ENCODE measurements around the gene WDR88. TPM values are rescaled to one million over a fixed set of nuclear protein-coding genes. Genes with fewer than 3 reads are reported as not detected.

The WDR88 gene
- total and polyA plus RNA-seq, 2 donors (not counting 1 experiment from before 2014, with no cell fraction given), result 0.47 TPM; not detected in 1

- DNase-seq (no peak), ATAC-seq (ENCODE audit: low read depth) (no peak)
- Mint-ChIP-seq H3K9me3 (ENCODE audit: insufficient read depth) (no peaks in the 10 kb centered on the region), H3K27ac (no peak overlapping the region), H3K4me1 (no peaks in the 10 kb centered on the region), H3K4me3 (no peak overlapping the region), H3K27me3 (no peaks in the 10 kb centered on the region)
- Histone ChIP-seq H3K4me1 (ENCODE audit: control insufficient read depth in 2 of 2, insufficient read depth in 2 of 2, low read length in 2 of 2) (no peaks in the 10 kb centered on the region), H4K20me1 (ENCODE audit: control insufficient read depth, insufficient read depth, low read length, poor library complexity, severe bottlenecking) (no peaks in the 10 kb centered on the region), H3K79me2 (ENCODE audit: control insufficient read depth, insufficient read depth, low read length) (no peaks in the 10 kb centered on the region), H3K4me3 (ENCODE audit: control extremely low read depth in 1 of 5, extremely low read depth in 1 of 5, insufficient read depth in 1 of 5, low read depth in 2 of 5, low read length in 4 of 5) (no peak overlapping the region), H3K36me3 (replicated peaks in 1 of 2; ENCODE audit: control extremely low read depth in 1 of 2, control insufficient read depth in 1 of 2, extremely low read depth in 1 of 2, insufficient read depth in 2 of 2, low read length in 1 of 2) (no peaks in the 10 kb centered on the region), H2AFZ (ENCODE audit: insufficient read depth, low read depth, low read length, poor library complexity, severe bottlenecking) (no peak overlapping the region), H3K9me3 (ENCODE audit: control extremely low read depth in 1 of 3, control insufficient read depth in 2 of 3, insufficient read depth in 1 of 3, low read length in 2 of 3) (no peaks in the 10 kb centered on the region), H3K4me2 (replicated peaks; ENCODE audit: low read depth, low read length, poor library complexity, severe bottlenecking) (no peak overlapping the region), H3K27me3 (replicated peaks in 1 of 4; ENCODE audit: control extremely low read depth in 1 of 4, control insufficient read depth in 3 of 4, insufficient read depth in 4 of 4, low read length in 3 of 4) (no peaks in the 10 kb centered on the region), H3K27ac (ENCODE audit: low read length in 2 of 2) (no peak overlapping the region), H3K9ac (ENCODE audit: low read length) (no peak overlapping the region)
- WGBS (ENCODE audit: insufficient coverage), result 94% methylated on average over 37 of the region's 38 CpGs
- POLR2A ChIA-PET, result no interaction called here
- CTCF ChIA-PET, result no interaction called here
- TF ChIP-seq CTCF (IDR thresholded peaks at IDR 0.05) (no peak), EZH2 (IDR thresholded peaks at IDR 0.05; ENCODE audit: borderline replicate concordance, insufficient read depth, low read depth, low read length, poor library complexity, severe bottlenecking) (no peak)
- intact Hi-C loops (cut with micrococcal nuclease), result no loop called here
Observed at GRCh38 chr19:33206261-33207039, 74.5 kb downstream of the WDR88 start.

- TF ChIP-seq EZH2 (IDR thresholded peaks at IDR 0.05; ENCODE audit: borderline replicate concordance, insufficient read depth, low read depth, low read length, poor library complexity, severe bottlenecking) (no peak), CTCF (IDR thresholded peaks at IDR 0.05) (no peak)
- Histone ChIP-seq H3K27me3 (replicated peaks in 1 of 4; ENCODE audit: control extremely low read depth in 1 of 4, control insufficient read depth in 3 of 4, insufficient read depth in 4 of 4, low read length in 3 of 4) (no peaks in the 10 kb centered on the region), H3K4me2 (replicated peaks; ENCODE audit: low read depth, low read length, poor library complexity, severe bottlenecking) (no peak overlapping the region), H3K4me3 (ENCODE audit: control extremely low read depth in 1 of 5, extremely low read depth in 1 of 5, insufficient read depth in 1 of 5, low read depth in 2 of 5, low read length in 4 of 5) (no peak overlapping the region), H2AFZ (ENCODE audit: insufficient read depth, low read depth, low read length, poor library complexity, severe bottlenecking) (no peak overlapping the region), H3K79me2 (ENCODE audit: control insufficient read depth, insufficient read depth, low read length) (no peaks in the 10 kb centered on the region), H3K9me3 (ENCODE audit: control extremely low read depth in 1 of 3, control insufficient read depth in 2 of 3, insufficient read depth in 1 of 3, low read length in 2 of 3) (no peaks in the 10 kb centered on the region), H3K27ac (ENCODE audit: low read length in 2 of 2) (no peak overlapping the region), H4K20me1 (ENCODE audit: control insufficient read depth, insufficient read depth, low read length, poor library complexity, severe bottlenecking) (no peaks in the 10 kb centered on the region), H3K9ac (ENCODE audit: low read length) (no peak overlapping the region), H3K36me3 (replicated peaks in 1 of 2; ENCODE audit: control extremely low read depth in 1 of 2, control insufficient read depth in 1 of 2, extremely low read depth in 1 of 2, insufficient read depth in 2 of 2, low read length in 1 of 2) (no peaks in the 10 kb centered on the region), H3K4me1 (ENCODE audit: control insufficient read depth in 2 of 2, insufficient read depth in 2 of 2, low read length in 2 of 2) (no peaks in the 10 kb centered on the region)
- ChIA-PET POLR2A (no interaction called here), CTCF (no interaction called here)
- DNase-seq, result no peak
- intact Hi-C loops (cut with micrococcal nuclease), result no loop called here
- H3K4me3 Mint-ChIP-seq, result no peak overlapping the region
- WGBS (ENCODE audit: insufficient coverage), result 93% methylated on average over 38 of the region's 38 CpGs
- no peaks in the 10 kb centered on the region for H3K27me3 Mint-ChIP-seq
- no peaks in the 10 kb centered on the region for H3K4me1 Mint-ChIP-seq
- no peaks in the 10 kb centered on the region for H3K9me3 Mint-ChIP-seq (ENCODE audit: insufficient read depth)
- no peak overlapping the region for H3K27ac Mint-ChIP-seq
- no peak for ATAC-seq (ENCODE audit: low read depth)
Observed at GRCh38 chr19:33207040-33207620, 75.2 kb downstream of the WDR88 start.
